Heart left ventricle (tissue), 16 donors: ENCODE results near the gene ARF1. TPM values are rescaled to one million over a fixed set of nuclear protein-coding genes. Genes with fewer than 3 reads are reported as not detected.
A peak's percentile ranks its signal among the peaks of the same experiment; 100 is the strongest.

ENCODE experiments used
- ATAC-seq, 4 donors: fragments of 200-7000 bp; cut with Tn5 transposase; one replicate each; pipeline ENCODE4 v1.9.1; 2020 to 2022; ENCODE audit warnings: moderate library complexity in 4 of 4, mild to moderate bottlenecking in 3 of 4, moderate number of reproducible peaks in 1 of 4
- DNase-seq, 5 donors: peaks; one replicate each; pipeline ENCODE4 v3.0.0-alpha.2; 2020
- H3K27ac ChIP-seq, 12 donors: fragments of 200-600 bp; sonication (generic) in 4 of 12; one replicate each; pipeline versions ENCODE4 v1.5.0 to v1.8.0; 2016 to 2022; ENCODE audit warnings: mild to moderate bottlenecking in 2 of 12
- H3K27me3 ChIP-seq, 9 donors: fragments of 200-600 bp; sonication (generic) in 2 of 9; one replicate each; pipeline versions ENCODE4 v1.5.1 to v1.8.0; 2016 to 2022; ENCODE audit warnings: mild to moderate bottlenecking in 3 of 9
- H3K36me3 ChIP-seq, 9 donors: fragments of 200-600 bp; sonication (generic) in 2 of 9; one replicate each; pipeline versions ENCODE4 v1.5.0 to v1.8.0; 2018 to 2022; ENCODE audit warnings: mild to moderate bottlenecking in 2 of 9
- H3K4me1 ChIP-seq, 12 donors: fragments of 200-600 bp; sonication (generic) in 4 of 12; one replicate each; pipeline versions ENCODE4 v1.5.0 to v1.8.0; 2016 to 2022; ENCODE audit warnings: mild to moderate bottlenecking in 3 of 12
- H3K4me3 ChIP-seq, 12 donors: fragments of 200-600 bp; sonication (generic) in 4 of 12; one replicate each; pipeline versions ENCODE4 v1.5.0 to v1.8.0; 2017 to 2022; ENCODE audit warnings: mild to moderate bottlenecking in 9 of 12, moderate library complexity in 4 of 12
- H3K9me3 ChIP-seq, 12 donors: fragments of 200-600 bp; sonication (generic) in 4 of 12; one replicate each; pipeline versions ENCODE4 v1.5.0 to v1.8.0; 2016 to 2022; ENCODE audit warnings: mild to moderate bottlenecking in 1 of 12
- CTCF ChIP-seq, 12 donors: fragments of 200-600 bp; sonication (generic) in 4 of 12; IDR thresholded peaks; one replicate each; pipeline versions ENCODE4 v1.5.0 to v1.8.0; 2018 to 2022; ENCODE audit warnings: antibody characterized with exemption in 12 of 12, mild to moderate bottlenecking in 5 of 12
- POLR2A ChIP-seq, 2 donors: fragments of 450-650 bp; IDR thresholded peaks; one replicate each; pipeline ENCODE4 v1.6.1; 2017; ENCODE audit warnings: antibody characterized with exemption in 2 of 2, mild to moderate bottlenecking in 2 of 2, moderate library complexity in 2 of 2
- WGBS, 4 donors: extraction: QIAGEN DNeasy Blood & Tissue Kit in 2 of 4; methylation state at CpG; one replicate each; pipeline versions ENCODE4 v1.1.5 to v1.1.7; 2013 to 2018; 5-methylcytosine and 5-hydroxymethylcytosine counted together
- intact Hi-C, 10 donors: fragments of 100-400 bp; cut with DNase I; formaldehyde crosslinking; loops; one replicate each; pipeline versions ENCODE4 v1.11.1 to v1.14.2; 2022
- polyA plus RNA-seq, 2 donors: library from polyadenylated mRNA; stranded (reverse); fragments of 200-250 nt; gene quantifications; one replicate each; pipeline ENCODE4 v1.2.3, GENCODE V29; 2013
- total RNA-seq, 9 donors: library from RNA; depleted of rRNA in 2 of 9; stranded (reverse); fragments of >200 nt in 2 of 9; fragmentation: NEBNext Ultra II Directional in 3 of 9; extraction: Animal tissue kit (Norgen Biotek cat#: 25700) in 3 of 9; gene quantifications; one replicate each; pipeline versions ENCODE4 v1.1.0 to v1.2.4, GENCODE V29; 2016 to 2023
- donor health status: ischemic (EF 13 %, LVEDD 7.1; RV severe dilation, severe dysfunction).
- donor health status: healthy with polysubstance abuse.
- donor health status: DM: no; HTN: yes; CAD: no.
- donor health status: DM: no; HTN: no; CAD: no.
- donor health status: ischemic (EF 25% LVEDD 6.9; RV normal size, moderate dysfunction).
- donor health status: ischemic (EF 25% LVEDD 5.7; RV mildly dilated, moderate dysfunction).
- donor health status: healthy.
- donor health status: DM: yes; HTN: yes; CAD: no.
- donor health status: ischemic (EF 35%, LVEDD 5.7; RV mildly dilated, moderate dysfunction).
- donor health status: nonischemic (EF 11% LVEDD 7.7; RV severe dilation, severe dysfunction).
- donor health status: DM: yes; HTN: yes; CAD: no.
- donor health status: PGD.
- donor health status: ischemic (EF 29% LVEDD 5.4; RV normal size, mild dysfunction).
- donor health status: nonischemic (EF 23%, LVEDD 6.1; RV moderate dilation, normal function).

Gene ARF1
- total and polyA plus RNA-seq, 11 donors, result 217 to 580 (median 310) TPM

- Histone ChIP-seq H3K4me1 (peaks cover 35 to 65% (median 56%) of the 10 kb centered on the region in 12 donors), H3K36me3 (peaks cover 0 to 7% (median 0%) of the 10 kb centered on the region in 9 donors), H3K27ac (peak overlapping the region; percentile 95 to 100 (median 99)), H3K9me3 (no peaks in the 10 kb centered on the region), H3K27me3 (no peaks in the 10 kb centered on the region), H3K4me3 (peak overlapping the region; percentile 67 to 100 (median 96))
- peak; percentile 73 to 87 (median 78) for DNase-seq
- peak in 3 of 4 donors; percentile 13 to 32 (median 20) for ATAC-seq
- no peak for TF ChIP-seq CTCF (IDR thresholded peaks at IDR 0.05)
- TF ChIP-seq POLR2A (IDR thresholded peaks at IDR 0.05), result no peak
- intact Hi-C loops, result loop anchor here in 5 of 10 donors (2.0 to 10.0 kb wide), 4 partner anchors 20 to 321 kb away; partner anchors contain the start of genes MRPL55 (in 3 of the 5) and C1orf35 (in 1 of the 5)
- 0 to 1% (median 0%) methylated on average over 23 to 79 of the region's 79 CpGs for WGBS, 4 donors
These were observed 686 bp downstream of the ARF1 start for GRCh38 chr1:228082918-228083870.

- Histone ChIP-seq H3K27ac (peak overlapping the region in 11 of 12 donors; percentile 95 to 100 (median 99)), H3K4me1 (peaks cover 42 to 70% (median 63%) of the 10 kb centered on the region in 12 donors), H3K27me3 (no peaks in the 10 kb centered on the region), H3K9me3 (no peaks in the 10 kb centered on the region), H3K36me3 (peaks cover 0 to 13% (median 0%) of the 10 kb centered on the region in 9 donors), H3K4me3 (peak overlapping the region; percentile 67 to 100 (median 96))
- TF ChIP-seq POLR2A (IDR thresholded peaks at IDR 0.05), result no peak
- no peak for TF ChIP-seq CTCF (IDR thresholded peaks at IDR 0.05)
- 2 to 4% (median 2%) methylated on average over 17 of the region's 17 CpGs for WGBS, 4 donors
- intact Hi-C loops, result loop anchor here in 6 of 10 donors (2.0 to 10.0 kb wide), 5 partner anchors 15 to 322 kb away; partner anchors contain the start of genes MRPL55 (in 3 of the 6) and C1orf35 (in 1 of the 6)
- peak in 3 of 5 donors; percentile 39 to 62 (median 45) for DNase-seq
- peak in 1 of 4 donors; percentile 3 for ATAC-seq
These were observed 1.4 kb downstream of the ARF1 start for GRCh38 chr1:228083871-228084278.

- peaks cover 45 to 75% (median 68%) of the 10 kb centered on the region in 12 donors for H3K4me1 ChIP-seq
These were observed 1.8 kb downstream of the ARF1 start for GRCh38 chr1:228084325-228084724.

More at GRCh38 chr1:228084325-228084724, 1.8 kb downstream of the ARF1 start:
- H3K36me3 ChIP-seq, result peaks cover 0 to 14% (median 0%) of the 10 kb centered on the region in 9 donors
- DNase-seq (peak in 1 of 5 donors; percentile 10), ATAC-seq (no peak)
- intact Hi-C loops, result loop anchor here in 3 of 10 donors (2.0 to 10.0 kb wide), 3 partner anchors 14 to 322 kb away; no protein-coding TSS in a partner anchor
- 19 to 29% (median 22%) methylated on average over 3 of the region's 3 CpGs for WGBS, 4 donors
- TF ChIP-seq POLR2A (IDR thresholded peaks at IDR 0.05) (no peak), CTCF (IDR thresholded peaks at IDR 0.05) (no peak)
- no peaks in the 10 kb centered on the region for H3K9me3 ChIP-seq
- H3K27ac ChIP-seq, result peak overlapping the region in 10 of 12 donors; percentile 95 to 100 (median 99)
- no peaks in the 10 kb centered on the region for H3K27me3 ChIP-seq
- H3K4me3 ChIP-seq, result peak overlapping the region; percentile 67 to 100 (median 96)
